ENCODE measurements around the gene CCDC61. TPM values are rescaled to one million over a fixed set of nuclear protein-coding genes. Genes with fewer than 3 reads are reported as not detected.

CCDC61 gene
- total and polyA plus RNA-seq, 2 experiments from 2014 or later, result 5.8 to 8.8 TPM

DNA sequence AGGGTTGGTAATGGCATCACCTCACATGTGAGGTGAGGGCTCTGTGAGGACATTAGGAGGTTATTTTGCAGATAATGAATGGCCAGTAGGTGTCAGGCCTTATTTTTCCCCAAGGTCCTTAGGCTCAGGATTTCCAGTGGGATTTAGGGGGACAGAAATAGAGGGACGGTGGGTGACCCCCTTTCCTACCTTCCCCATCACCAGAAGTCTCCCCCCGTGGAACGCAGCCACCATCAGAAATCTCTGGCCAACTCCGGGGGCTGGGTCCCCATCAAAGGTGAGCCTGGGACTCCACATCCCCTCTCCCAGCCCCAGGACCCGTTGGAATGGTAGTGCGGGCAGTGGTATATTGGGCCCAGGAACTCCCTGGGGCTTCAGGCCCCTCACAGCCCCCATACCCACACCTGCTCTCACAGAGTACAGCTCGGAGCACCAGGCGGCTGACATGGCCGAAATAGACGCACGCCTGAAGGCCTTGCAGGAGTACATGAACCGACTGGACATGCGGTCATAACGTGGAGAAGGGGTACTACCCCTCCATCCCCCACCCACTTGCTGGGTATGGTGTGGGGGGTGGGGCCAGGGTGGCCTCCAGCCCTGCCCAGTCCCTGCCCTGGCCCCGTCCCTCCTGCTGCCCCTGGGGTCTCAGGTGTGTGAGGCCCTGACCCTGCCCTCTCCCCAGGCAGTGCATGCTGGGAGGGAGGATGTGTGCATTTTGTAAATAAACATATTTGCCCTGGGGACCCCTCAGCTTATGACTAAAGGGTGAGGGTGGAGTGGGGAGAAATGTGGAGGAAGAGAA, 22.8 kb downstream of the CCDC61 start:
- Histone ChIP-seq H3K36me3 (no peaks in the 10 kb centered on the region), H3K27me3 (peaks cover 36% of the 10 kb centered on the region), H3K27ac (no peak overlapping the region), H3K4me1 (ENCODE audit: low read depth) (no peaks in the 10 kb centered on the region), H3K9me3 (ENCODE audit: low read depth) (no peaks in the 10 kb centered on the region), H3K4me3 (no peak overlapping the region)
- no peak for DNase-seq (ENCODE audit: low read depth in 1 of 2, low spot score in 1 of 2)
- no peak for TF ChIP-seq CTCF (IDR thresholded peaks at IDR 0.05; ENCODE audit: low read depth, low read length)

- Histone ChIP-seq H3K27ac (no peak overlapping the region), H3K9me3 (ENCODE audit: low read depth) (no peaks in the 10 kb centered on the region), H3K27me3 (peaks cover 29% of the 10 kb centered on the region), H3K36me3 (no peaks in the 10 kb centered on the region), H3K4me3 (no peak overlapping the region), H3K4me1 (ENCODE audit: low read depth) (no peaks in the 10 kb centered on the region)
- no peak for DNase-seq (ENCODE audit: low read depth in 1 of 2, low spot score in 1 of 2)
- TF ChIP-seq CTCF (IDR thresholded peaks at IDR 0.05; ENCODE audit: low read depth, low read length), result no peak
Measured at GRCh38 chr19:46018729-46019251, 23.5 kb downstream of the CCDC61 start.

- no peak for DNase-seq (ENCODE audit: low read depth in 1 of 2, low spot score in 1 of 2)
- Histone ChIP-seq H3K27me3 (peaks cover 24% of the 10 kb centered on the region), H3K36me3 (no peaks in the 10 kb centered on the region), H3K9me3 (ENCODE audit: low read depth) (no peaks in the 10 kb centered on the region), H3K4me1 (ENCODE audit: low read depth) (no peaks in the 10 kb centered on the region), H3K27ac (no peak overlapping the region), H3K4me3 (no peak overlapping the region)
- TF ChIP-seq CTCF (IDR thresholded peaks at IDR 0.05; ENCODE audit: low read depth, low read length), result no peak
Measured at GRCh38 chr19:46019270-46019669, 24.0 kb downstream of the CCDC61 start.

GRCh38 chr19:46020819-46021125, 25.5 kb downstream of the CCDC61 start:
- Histone ChIP-seq H3K9me3 (ENCODE audit: low read depth) (no peaks in the 10 kb centered on the region), H3K36me3 (no peaks in the 10 kb centered on the region), H3K4me3 (no peak overlapping the region), H3K27ac (no peak overlapping the region), H3K27me3 (peaks cover 9% of the 10 kb centered on the region), H3K4me1 (ENCODE audit: low read depth) (no peaks in the 10 kb centered on the region)
- DNase-seq (ENCODE audit: low read depth in 1 of 2, low spot score in 1 of 2), result no peak
- TF ChIP-seq CTCF (IDR thresholded peaks at IDR 0.05; ENCODE audit: low read depth, low read length), result no peak

DNA sequence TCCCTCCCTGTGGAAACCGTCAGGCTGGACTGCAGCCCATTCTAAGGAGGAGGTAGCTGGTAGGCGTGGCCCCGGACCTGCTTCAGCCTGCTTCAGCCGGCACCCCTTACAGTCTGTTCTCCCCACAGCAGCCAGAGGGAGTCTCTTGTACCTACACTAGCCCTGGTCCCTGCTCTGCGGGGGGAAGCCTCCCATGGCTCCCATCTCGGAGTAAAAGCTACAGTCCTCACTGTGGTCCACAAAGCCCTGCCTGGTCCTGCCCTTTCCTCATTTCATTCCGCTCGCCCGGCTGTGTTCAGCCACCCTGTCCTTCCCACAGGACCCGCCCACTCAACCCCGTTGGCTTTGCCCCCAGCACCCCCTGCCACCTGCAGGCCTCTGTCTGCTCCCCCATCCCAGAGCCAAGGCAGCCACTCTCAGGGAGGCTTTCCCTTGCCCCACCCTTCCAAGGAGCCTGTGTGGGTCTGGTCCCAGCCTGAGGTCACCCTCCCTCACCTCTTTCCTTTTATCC, 26.3 kb downstream of the CCDC61 start:
- peaks cover under 1% of the 10 kb centered on the region for H3K27me3 ChIP-seq
- DNase-seq (ENCODE audit: low read depth in 1 of 2, low spot score in 1 of 2), result no peak
- H3K27ac ChIP-seq, result no peak overlapping the region
- H3K9me3 ChIP-seq (ENCODE audit: low read depth), result no peaks in the 10 kb centered on the region
- H3K36me3 ChIP-seq, result no peaks in the 10 kb centered on the region
- H3K4me3 ChIP-seq, result no peak overlapping the region
- H3K4me1 ChIP-seq (ENCODE audit: low read depth), result no peaks in the 10 kb centered on the region
- TF ChIP-seq CTCF (IDR thresholded peaks at IDR 0.05; ENCODE audit: low read depth, low read length), result no peak
